Measurements from ENCODE around the gene USP4.

DNA sequence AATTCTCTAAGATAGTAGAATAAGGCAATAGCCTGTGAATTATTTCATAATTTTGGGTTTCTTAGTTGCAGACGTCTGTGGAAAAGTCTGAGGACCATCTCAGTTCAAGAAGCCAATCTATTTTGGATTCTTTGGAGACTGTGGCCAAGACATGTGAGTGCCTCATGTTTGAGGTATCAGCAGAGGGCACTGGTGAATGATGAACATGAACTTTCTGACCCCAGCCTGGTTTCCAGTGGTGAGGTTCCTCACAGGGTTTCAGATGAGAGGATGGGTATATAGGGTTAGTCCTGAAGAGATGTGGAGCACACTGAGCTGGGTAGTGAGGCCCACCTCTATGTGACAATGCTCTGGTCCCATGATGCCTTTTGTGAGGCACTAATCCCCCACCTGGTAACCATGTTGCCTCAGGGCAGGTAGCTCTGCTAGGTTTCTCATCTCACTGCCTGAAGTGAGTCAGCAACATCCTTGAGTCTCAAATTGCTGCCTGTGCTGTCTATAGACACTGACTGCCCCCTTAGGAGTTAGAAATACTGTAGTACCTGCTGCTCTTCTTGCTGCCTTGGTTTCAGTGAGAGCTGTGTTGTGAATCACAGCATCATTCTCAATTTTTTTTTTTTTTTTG lies 95.2 kb downstream of the USP4 start:
- TF ChIP-seq, protein P1, sequence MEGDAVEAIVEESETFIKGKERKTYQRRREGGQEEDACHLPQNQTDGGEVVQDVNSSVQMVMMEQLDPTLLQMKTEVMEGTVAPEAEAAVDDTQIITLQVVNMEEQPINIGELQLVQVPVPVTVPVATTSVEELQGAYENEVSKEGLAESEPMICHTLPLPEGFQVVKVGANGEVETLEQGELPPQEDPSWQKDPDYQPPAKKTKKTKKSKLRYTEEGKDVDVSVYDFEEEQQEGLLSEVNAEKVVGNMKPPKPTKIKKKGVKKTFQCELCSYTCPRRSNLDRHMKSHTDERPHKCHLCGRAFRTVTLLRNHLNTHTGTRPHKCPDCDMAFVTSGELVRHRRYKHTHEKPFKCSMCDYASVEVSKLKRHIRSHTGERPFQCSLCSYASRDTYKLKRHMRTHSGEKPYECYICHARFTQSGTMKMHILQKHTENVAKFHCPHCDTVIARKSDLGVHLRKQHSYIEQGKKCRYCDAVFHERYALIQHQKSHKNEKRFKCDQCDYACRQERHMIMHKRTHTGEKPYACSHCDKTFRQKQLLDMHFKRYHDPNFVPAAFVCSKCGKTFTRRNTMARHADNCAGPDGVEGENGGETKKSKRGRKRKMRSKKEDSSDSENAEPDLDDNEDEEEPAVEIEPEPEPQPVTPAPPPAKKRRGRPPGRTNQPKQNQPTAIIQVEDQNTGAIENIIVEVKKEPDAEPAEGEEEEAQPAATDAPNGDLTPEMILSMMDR (IDR thresholded peaks at IDR 0.05; ENCODE audit: insufficient read depth, low read length, poor library complexity, severe bottlenecking), result no peak
- no peak for TF ChIP-seq EZH2phosphoT487 (conservative IDR thresholded peaks at IDR 0.05; ENCODE audit: low read length)

Measured in SU-DHL-6 (cell line).